Activated CD4-positive, alpha-beta T cell treated with anti-CD3 and anti-CD28 coated beads for 36 hours (primary cell): ENCODE data around the gene C3orf62. TPM values are rescaled to one million over a fixed set of nuclear protein-coding genes. Genes with fewer than 3 reads are reported as not detected.
"Not testable (repeated sequence)": the region's sequence is repeated elsewhere in the genome, so short reads cannot be mapped to it uniquely, and the experiment has no call there.

Experiments
- ATAC-seq: fragments of 200-7000 bp; cut with Tn5 transposase; one replicate; pipeline ENCODE4 v1.10.0; 2021; ENCODE audit warnings: mild to moderate bottlenecking, moderate library complexity
- CTCF ChIA-PET: fragments of 350-600 bp; sonication (Branson Sonifier 250); formaldehyde crosslinking; loops from one replicate; lab custom pipeline; 2021; ENCODE audit warnings: antibody characterized with exemption; lab: Charles Lee
- POLR2A ChIA-PET: fragments of 350-600 bp; sonication (Branson Sonifier 250); formaldehyde crosslinking; loops from one replicate; lab custom pipeline; 2021; ENCODE audit warnings: antibody characterized with exemption, inconsistent platforms; lab: Charles Lee
- DNase-seq: peaks from one replicate; pipeline ENCODE4 v3.0.0-alpha.2; 2020
- H3K27ac Mint-ChIP-seq: one replicate; pipeline ENCODE4 v1.8.0; 2021; ENCODE audit warnings: mixed read lengths
- H3K27me3 Mint-ChIP-seq: one replicate; pipeline ENCODE4 v1.8.0; 2021; ENCODE audit warnings: mixed read lengths
- H3K36me3 Mint-ChIP-seq: one replicate; pipeline ENCODE4 v1.8.0; 2021; ENCODE audit warnings: low read depth, mixed read lengths
- H3K4me1 Mint-ChIP-seq: one replicate; pipeline ENCODE4 v1.8.0; 2021; ENCODE audit warnings: mixed read lengths
- H3K4me3 Mint-ChIP-seq: one replicate; pipeline ENCODE4 v1.8.0; 2021; ENCODE audit warnings: mild to moderate bottlenecking, moderate library complexity, mixed read lengths
- H3K9me3 Mint-ChIP-seq: one replicate; pipeline ENCODE4 v1.8.0; 2021; ENCODE audit warnings: low read depth, mixed read lengths
- intact Hi-C, 2 experiments: fragments of 100-400 bp; cut with DNase I in 1 of 2; cut with micrococcal nuclease in 1 of 2; formaldehyde crosslinking; loops; one replicate each; pipeline versions ENCODE4 v1.14.2 to v1.15.1; 2022 to 2024; cut with DNase I, micrococcal nuclease
- total RNA-seq, 2 experiments: library from RNA; stranded (reverse); gene quantifications; one replicate each; pipeline ENCODE4 v1.2.3, GENCODE V29; 2021

The C3orf62 gene
- total RNA-seq, 2 experiments from 2014 or later = 3.7 to 3.9 TPM

DNA sequence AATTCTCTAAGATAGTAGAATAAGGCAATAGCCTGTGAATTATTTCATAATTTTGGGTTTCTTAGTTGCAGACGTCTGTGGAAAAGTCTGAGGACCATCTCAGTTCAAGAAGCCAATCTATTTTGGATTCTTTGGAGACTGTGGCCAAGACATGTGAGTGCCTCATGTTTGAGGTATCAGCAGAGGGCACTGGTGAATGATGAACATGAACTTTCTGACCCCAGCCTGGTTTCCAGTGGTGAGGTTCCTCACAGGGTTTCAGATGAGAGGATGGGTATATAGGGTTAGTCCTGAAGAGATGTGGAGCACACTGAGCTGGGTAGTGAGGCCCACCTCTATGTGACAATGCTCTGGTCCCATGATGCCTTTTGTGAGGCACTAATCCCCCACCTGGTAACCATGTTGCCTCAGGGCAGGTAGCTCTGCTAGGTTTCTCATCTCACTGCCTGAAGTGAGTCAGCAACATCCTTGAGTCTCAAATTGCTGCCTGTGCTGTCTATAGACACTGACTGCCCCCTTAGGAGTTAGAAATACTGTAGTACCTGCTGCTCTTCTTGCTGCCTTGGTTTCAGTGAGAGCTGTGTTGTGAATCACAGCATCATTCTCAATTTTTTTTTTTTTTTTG, 32.3 kb downstream of the C3orf62 start:
- Mint-ChIP-seq H3K4me1 (no peaks in the 10 kb centered on the region), H3K4me3 (no peak overlapping the region), H3K27ac (no peak overlapping the region), H3K9me3 (no peaks in the 10 kb centered on the region), H3K27me3 (peaks cover 4% of the 10 kb centered on the region), H3K36me3 (no peaks in the 10 kb centered on the region)
- peak; percentile 11 for DNase-seq
- ChIA-PET CTCF (interaction anchor here (0.7 to 1.0 kb wide), 2 partner anchors 33 to 257 kb away, joined by 3 to 4 read pairs; no protein-coding TSS in a partner anchor), POLR2A (no interaction called here)
- intact Hi-C loops = no loop called here
- peak; percentile 55 for ATAC-seq

DNA sequence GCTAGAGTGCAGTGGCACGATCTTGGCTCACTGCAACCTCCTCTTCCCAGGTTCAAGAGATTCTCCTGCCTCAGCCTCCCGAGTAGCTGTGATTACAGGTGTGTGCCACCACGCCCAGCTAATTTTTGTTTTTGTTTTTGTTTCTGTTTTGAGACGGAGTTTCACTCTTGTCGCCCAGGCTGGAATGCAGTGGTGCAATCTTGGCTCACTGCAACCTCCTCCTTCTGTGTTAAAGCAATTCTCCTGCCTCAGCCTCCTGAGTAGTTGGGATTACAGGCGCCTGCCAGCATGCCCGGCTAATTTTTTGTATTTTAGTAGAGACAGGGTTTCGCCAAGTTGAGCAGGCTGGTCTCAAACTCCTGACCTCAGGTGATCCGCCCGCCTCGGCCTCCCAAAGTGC, 36.9 kb downstream of the C3orf62 start:
- DNase-seq, ATAC-seq, H3K4me3 Mint-ChIP-seq, CTCF ChIA-PET, POLR2A ChIA-PET, H3K27ac Mint-ChIP-seq, intact Hi-C loops, H3K27me3 Mint-ChIP-seq, H3K36me3 Mint-ChIP-seq, H3K4me1 Mint-ChIP-seq, H3K9me3 Mint-ChIP-seq: not testable (repeated sequence)

DNA sequence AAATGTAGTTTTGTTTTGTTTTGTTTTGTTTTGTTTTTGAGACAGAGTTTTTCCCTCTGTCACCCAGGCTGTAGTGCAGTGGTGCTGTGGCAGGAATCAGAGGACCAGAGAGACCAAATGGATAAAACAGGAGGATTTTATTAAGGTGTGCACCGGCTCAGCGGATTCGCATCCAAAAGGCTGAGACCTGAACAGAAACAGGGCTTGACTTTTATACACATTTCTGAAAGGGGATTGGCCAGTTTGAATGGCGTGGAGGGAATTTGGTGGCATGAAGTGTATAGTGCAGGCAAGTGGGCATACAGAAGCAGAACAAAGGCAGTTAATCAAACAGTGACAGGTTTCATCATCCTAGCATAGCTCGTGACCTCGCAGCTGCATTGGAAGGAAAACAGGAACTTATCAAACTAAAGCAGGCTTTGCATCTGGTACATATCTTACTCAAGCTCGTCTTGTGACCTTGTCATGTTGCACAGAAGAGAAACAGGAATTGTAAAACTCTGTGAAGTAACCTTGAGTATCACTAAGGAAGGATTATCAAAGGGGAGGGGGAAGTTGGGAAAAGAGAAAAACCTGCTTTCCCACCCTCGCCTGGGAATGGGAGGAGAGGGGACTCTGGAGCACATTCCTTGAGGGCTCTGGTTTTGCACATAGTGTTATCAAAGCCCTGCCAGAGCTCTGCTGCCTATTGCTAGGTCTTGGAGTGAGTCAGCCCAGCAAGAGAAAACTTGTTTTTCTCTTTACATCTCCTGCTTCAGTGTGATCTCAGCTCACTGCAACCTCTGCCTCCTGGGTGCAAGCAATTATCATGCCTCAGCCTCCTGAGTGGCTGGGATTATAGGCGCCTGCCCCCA, 38.5 kb downstream of the C3orf62 start:
- ATAC-seq (peak; percentile 83), DNase-seq (no peak)
- CTCF ChIA-PET = no interaction called here
- H3K27me3 Mint-ChIP-seq = peaks cover 4% of the 10 kb centered on the region
- H3K27ac Mint-ChIP-seq = no peak overlapping the region
- H3K36me3 Mint-ChIP-seq = no peaks in the 10 kb centered on the region
- intact Hi-C loops = no loop called here
- H3K9me3 Mint-ChIP-seq = peaks cover 8% of the 10 kb centered on the region
- H3K4me3 Mint-ChIP-seq = no peak overlapping the region
- H3K4me1 Mint-ChIP-seq = no peaks in the 10 kb centered on the region
- POLR2A ChIA-PET = no interaction called here

DNA sequence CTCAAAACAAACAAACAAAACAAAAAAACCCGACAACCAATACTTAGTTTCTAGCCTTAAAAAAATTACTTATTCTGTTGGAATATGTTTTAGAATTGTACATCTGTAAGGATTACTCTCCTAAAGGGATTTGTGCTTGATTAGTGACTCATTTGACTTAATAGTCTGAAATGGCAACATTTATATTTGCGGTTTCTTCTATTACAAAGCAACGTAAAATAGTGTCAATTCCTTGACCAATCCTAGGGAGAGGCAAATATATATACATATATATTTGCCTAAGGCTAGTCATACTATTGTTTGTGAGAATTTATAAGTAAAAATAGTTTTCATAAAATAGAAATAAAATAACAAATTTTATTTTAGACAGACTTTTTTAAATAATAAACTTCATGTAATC, 39.7 kb downstream of the C3orf62 start:
- no peak for DNase-seq
- peaks cover 4% of the 10 kb centered on the region for H3K27me3 Mint-ChIP-seq
- peaks cover 2% of the 10 kb centered on the region for H3K36me3 Mint-ChIP-seq
- no peak for ATAC-seq
- H3K4me1 Mint-ChIP-seq = no peaks in the 10 kb centered on the region
- ChIA-PET CTCF (interaction anchor here (0.7 kb wide), 1 partner anchor 45 kb away, joined by 4 read pairs; no protein-coding TSS in a partner anchor), POLR2A (no interaction called here)
- H3K9me3 Mint-ChIP-seq = peaks cover 18% of the 10 kb centered on the region
- no peak overlapping the region for H3K4me3 Mint-ChIP-seq
- no peak overlapping the region for H3K27ac Mint-ChIP-seq
- intact Hi-C loops = no loop called here

DNA sequence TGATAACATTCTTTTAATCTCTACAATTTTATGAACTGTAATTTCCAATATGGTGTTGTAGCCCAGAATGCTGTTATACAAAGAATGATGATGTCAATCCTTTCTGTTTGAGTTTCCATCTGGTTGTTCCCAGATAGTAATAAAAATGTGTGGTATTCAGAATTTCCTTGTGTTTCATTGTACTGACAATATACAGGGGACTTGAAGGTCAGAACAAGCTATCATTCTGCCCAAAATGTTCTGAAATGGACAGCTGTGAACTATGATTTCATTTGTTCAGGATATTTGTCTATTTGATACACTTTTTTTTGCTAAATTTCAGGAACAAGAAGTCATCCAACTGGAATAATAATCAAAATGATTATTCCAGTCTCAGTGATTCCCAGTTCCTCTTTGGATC, 40.8 kb downstream of the C3orf62 start:
- DNase-seq (no peak), ATAC-seq (no peak)
- no peak overlapping the region for H3K27ac Mint-ChIP-seq
- no peak overlapping the region for H3K4me3 Mint-ChIP-seq
- H3K4me1 Mint-ChIP-seq = no peaks in the 10 kb centered on the region
- CTCF ChIA-PET = no interaction called here
- peaks cover 23% of the 10 kb centered on the region for H3K9me3 Mint-ChIP-seq
- intact Hi-C loops = no loop called here
- POLR2A ChIA-PET = no interaction called here
- peaks cover 5% of the 10 kb centered on the region for H3K27me3 Mint-ChIP-seq
- H3K36me3 Mint-ChIP-seq = peaks cover 2% of the 10 kb centered on the region

DNA sequence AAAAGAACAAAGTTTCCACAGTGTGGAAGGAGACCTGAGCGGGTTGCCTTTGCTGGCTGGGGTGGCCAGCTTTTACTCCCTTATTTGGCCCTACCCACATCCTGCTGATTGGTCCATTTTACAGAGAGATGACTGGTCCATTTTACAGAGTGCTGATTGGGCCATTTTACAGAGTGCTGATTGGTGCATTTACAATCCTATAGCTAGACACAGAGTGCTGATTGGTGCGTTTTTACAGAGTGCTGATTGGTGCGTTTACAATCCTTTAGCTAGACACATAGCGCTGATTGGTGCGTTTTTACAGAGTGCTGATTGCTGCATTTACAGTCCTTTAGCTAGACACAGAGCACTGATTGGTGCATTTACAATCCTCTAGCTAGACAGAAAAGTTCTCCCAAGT, 48.2 kb downstream of the C3orf62 start:
- peaks cover 39% of the 10 kb centered on the region for H3K9me3 Mint-ChIP-seq
- DNase-seq, ATAC-seq, H3K4me1 Mint-ChIP-seq, H3K4me3 Mint-ChIP-seq, H3K36me3 Mint-ChIP-seq, intact Hi-C loops, H3K27me3 Mint-ChIP-seq, H3K27ac Mint-ChIP-seq, POLR2A ChIA-PET: not testable (repeated sequence)
- CTCF ChIA-PET = interaction anchor here (0.6 kb wide), 1 partner anchor 19 kb away, joined by 4 read pairs; no protein-coding TSS in a partner anchor

DNA sequence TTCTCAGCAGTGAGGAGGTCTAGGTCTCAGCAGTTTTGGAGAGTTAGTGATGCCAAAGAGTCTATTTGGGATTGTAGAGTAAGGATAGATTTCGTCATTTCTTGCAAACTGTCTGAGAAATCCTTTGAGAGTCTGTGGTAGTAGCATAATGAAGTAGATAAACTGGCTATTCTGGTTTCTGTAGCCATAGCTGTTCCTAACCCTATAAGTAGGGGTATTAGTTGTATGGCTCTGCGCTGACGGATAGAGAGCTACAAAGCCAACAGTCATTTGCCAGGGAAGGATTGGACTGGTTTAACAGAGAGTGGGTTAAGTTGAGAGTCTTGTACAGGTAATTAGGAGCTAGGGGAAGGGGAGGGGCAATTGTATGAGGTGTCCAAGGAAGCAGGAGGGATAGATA, 55.0 kb downstream of the C3orf62 start:
- Mint-ChIP-seq H3K9me3 (peaks cover 3% of the 10 kb centered on the region), H3K36me3 (no peaks in the 10 kb centered on the region), H3K27me3 (no peaks in the 10 kb centered on the region), H3K27ac (no peak overlapping the region), H3K4me1 (no peaks in the 10 kb centered on the region), H3K4me3 (no peak overlapping the region)
- CTCF ChIA-PET = no interaction called here
- intact Hi-C loops = no loop called here
- DNase-seq (no peak), ATAC-seq (no peak)
- POLR2A ChIA-PET = no interaction called here

DNA sequence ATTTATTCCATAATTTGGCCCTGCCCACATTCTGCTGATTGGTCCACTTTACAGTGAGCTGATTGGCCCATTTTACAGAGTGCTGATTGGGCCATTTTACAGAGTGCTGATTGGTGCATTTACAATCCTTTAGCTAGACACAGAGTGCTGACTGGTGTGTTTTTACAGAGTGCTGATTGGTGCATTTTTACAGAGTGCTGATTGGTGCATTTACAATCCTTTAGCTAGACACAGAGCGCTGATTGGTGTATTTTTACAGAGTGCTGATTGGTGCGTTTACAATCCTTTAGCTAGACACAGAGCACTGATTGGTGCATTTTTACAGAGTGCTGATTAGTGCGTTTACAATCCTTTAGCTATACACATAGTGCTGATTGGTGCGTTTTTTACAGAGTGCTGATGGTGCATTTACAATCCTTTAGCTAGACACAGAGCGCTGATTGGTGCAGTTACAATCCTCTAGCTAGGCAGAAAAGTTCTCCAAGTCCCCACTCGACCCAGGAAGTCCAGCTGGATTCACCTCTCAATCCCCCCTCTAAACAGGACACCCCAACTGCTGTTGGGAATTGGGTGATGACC, 56.0 kb downstream of the C3orf62 start:
- H3K27ac Mint-ChIP-seq = not testable (repeated sequence)

DNA sequence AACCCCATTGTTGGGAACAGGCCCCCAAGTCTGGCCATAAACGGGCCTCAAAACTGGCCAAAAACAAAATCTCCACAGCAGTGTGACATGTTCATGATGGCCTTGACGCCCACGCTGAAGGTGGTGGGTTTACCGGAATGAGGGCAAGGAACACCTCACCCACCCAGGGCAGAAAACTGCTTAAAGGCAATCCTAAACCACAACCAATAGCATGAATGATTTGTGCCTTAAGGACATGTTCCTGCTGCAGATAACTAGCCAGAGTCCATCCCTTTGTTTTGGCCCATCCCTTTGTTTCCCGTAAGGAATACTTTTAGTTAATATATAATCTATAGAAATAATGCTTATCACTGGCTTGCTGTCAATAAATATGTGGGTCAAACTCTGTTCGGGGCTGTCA, 57.9 kb downstream of the C3orf62 start:
- Mint-ChIP-seq H3K4me1 (no peaks in the 10 kb centered on the region), H3K9me3 (no peaks in the 10 kb centered on the region), H3K36me3 (no peaks in the 10 kb centered on the region), H3K27ac (no peak overlapping the region), H3K4me3 (no peak overlapping the region), H3K27me3 (peaks cover 3% of the 10 kb centered on the region)
- POLR2A ChIA-PET = no interaction called here
- intact Hi-C loops = no loop called here
- DNase-seq = no peak
- CTCF ChIA-PET = no interaction called here
- ATAC-seq = no peak

More for the DNA sequence above, 56.0 kb downstream of the C3orf62 start:
- H3K4me1 Mint-ChIP-seq, intact Hi-C loops, H3K9me3 Mint-ChIP-seq, H3K4me3 Mint-ChIP-seq, DNase-seq, H3K36me3 Mint-ChIP-seq, ATAC-seq, H3K27me3 Mint-ChIP-seq: not testable (repeated sequence)
- ChIA-PET POLR2A (interaction anchor here (0.6 kb wide), 1 partner anchor 30 kb away, joined by 3 read pairs; no protein-coding TSS in a partner anchor), CTCF (interaction anchor here (0.6 kb wide), 1 partner anchor 407 kb away, joined by 3 read pairs; no protein-coding TSS in a partner anchor)
